Panc1 (cell line): ENCODE results near the gene SLC25A46. TPM values are rescaled to one million over a fixed set of nuclear protein-coding genes. Genes with fewer than 3 reads are reported as not detected.

Experiments
- total RNA-seq: library from RNA; stranded (reverse); gene quantifications from one replicate; pipeline ENCODE4 v1.2.1, GENCODE V29; 2021; ENCODE audit not compliant: unreplicated experiment

SLC25A46 gene
- total RNA-seq, 1 experiment from 2014 or later = 34.5 TPM

Other genes starting within 250 kb of the SLC25A46 start
- 0.21 TPM for gene TMEM232, start 12.3 kb upstream of the SLC25A46 start, total RNA-seq